ENCODE measurements around the gene ZSWIM2.
"Not testable (repeated sequence)": the region's sequence is repeated elsewhere in the genome, so short reads cannot be mapped to it uniquely, and the experiment has no call there.

Gene ZSWIM2

GRCh38 chr2:186848873-186849578 lies at the start of gene ZSWIM2:
Gene ZSWIM2 (minus strand): TSS chr2:186849170. CDS start chr2:186849130, 40 bp downstream.
- no peak for DNase-seq

GRCh38 chr2:186896220-186896619 lies 47.2 kb upstream of the ZSWIM2 start:
- not testable (repeated sequence) for DNase-seq

GRCh38 chr2:186895451-186895850 lies 46.5 kb upstream of the ZSWIM2 start:
- DNase-seq: no peak

GRCh38 chr2:186894478-186894877 lies 45.5 kb upstream of the ZSWIM2 start:
- no peak for DNase-seq

GRCh38 chr2:186892821-186893220 lies 43.9 kb upstream of the ZSWIM2 start:
- no peak for DNase-seq

GRCh38 chr2:186891185-186891621 lies 42.2 kb upstream of the ZSWIM2 start:
- no peak for DNase-seq

GRCh38 chr2:186889101-186889879 lies 40.3 kb upstream of the ZSWIM2 start:
- DNase-seq: no peak

GRCh38 chr2:186887107-186888090 lies 38.4 kb upstream of the ZSWIM2 start:
- DNase-seq: no peak

GRCh38 chr2:186884587-186884986 lies 35.6 kb upstream of the ZSWIM2 start:
- DNase-seq: no peak

GRCh38 chr2:186883666-186884065 lies 34.7 kb upstream of the ZSWIM2 start:
- no peak for DNase-seq

- no peak for DNase-seq
Measured at GRCh38 chr2:186882511-186883071, 33.6 kb upstream of the ZSWIM2 start.

- DNase-seq: no peak
Measured at GRCh38 chr2:186881660-186882059, 32.7 kb upstream of the ZSWIM2 start.

- no peak for DNase-seq
Measured at GRCh38 chr2:186879312-186879711, 30.3 kb upstream of the ZSWIM2 start.

GRCh38 chr2:186874713-186875112 lies 25.7 kb upstream of the ZSWIM2 start:
- no peak for DNase-seq

- DNase-seq: no peak
Measured at GRCh38 chr2:186871881-186872280, 22.9 kb upstream of the ZSWIM2 start.

GRCh38 chr2:186868344-186868743 lies 19.4 kb upstream of the ZSWIM2 start:
- no peak for DNase-seq

- DNase-seq: no peak
Measured at GRCh38 chr2:186862869-186863709, 14.1 kb upstream of the ZSWIM2 start.

GRCh38 chr2:186855216-186855615 lies 6.2 kb upstream of the ZSWIM2 start:
- no peak for DNase-seq

- no peak for DNase-seq
Measured at GRCh38 chr2:186853951-186854350, 5.0 kb upstream of the ZSWIM2 start.

- no peak for DNase-seq
Measured at GRCh38 chr2:186852508-186852907, 3.5 kb upstream of the ZSWIM2 start.

- DNase-seq: no peak
Measured at GRCh38 chr2:186842373-186842772, 6.6 kb downstream of the ZSWIM2 start.

- DNase-seq: no peak
Measured at GRCh38 chr2:186841940-186842339, 7.0 kb downstream of the ZSWIM2 start.

All from stimulated activated naive CD4-positive, alpha-beta T cell treated with Interleukin-2 at 50 U/mL for 16 hours (primary cell).